SK-N-MC (cell line): Measurements from ENCODE around the gene PRR5L.
"Not testable (repeated sequence)": the region's sequence is repeated elsewhere in the genome, so short reads cannot be mapped to it uniquely, and the experiment has no call there.

Experiments used
- EZH2 ChIP-seq: fragments of 200-600 bp; sonication (generic); IDR thresholded peaks from one replicate; pipeline ENCODE4 v1.6.1; 2017; ENCODE audit warnings: antibody characterized with exemption
- FOXP2 ChIP-seq: optimal IDR thresholded peaks from 2 replicates; pipeline ENCODE3; 2011; ENCODE audit warnings: mild to moderate bottlenecking, moderate library complexity; ENCODE audit not compliant: insufficient read depth; ENCODE audit errors: extremely low read length, control extremely low read depth
- POLR2AphosphoS5 ChIP-seq: IDR thresholded peaks from 2 replicates; pipeline ENCODE4 v1.6.1; 2012; ENCODE audit warnings: mild to moderate bottlenecking, low read depth, low read length, borderline replicate concordance

- not testable (repeated sequence) for TF ChIP-seq POLR2AphosphoS5, EZH2, FOXP2
Observed at GRCh38 chr11:36511062-36511461, 215.0 kb downstream of the PRR5L start.
